Measurements from ENCODE around the gene TCERG1.

Gene TCERG1

GRCh38 chr5:146515473-146516150 lies 68.5 kb downstream of the TCERG1 start:
- DNase-seq (ENCODE audit: low spot score) (no peak), ATAC-seq (ENCODE audit: low read depth) (peak; percentile 28)
- TF ChIP-seq CTCF (IDR thresholded peaks at IDR 0.05; ENCODE audit: poor library complexity, severe bottlenecking) = no peak
- H3K27ac ChIP-seq (ENCODE audit: poor library complexity, severe bottlenecking) = no peak overlapping the region
- H3K36me3 ChIP-seq (ENCODE audit: low read depth) = peaks cover 28% of the 10 kb centered on the region
- no peaks in the 10 kb centered on the region for H3K27me3 ChIP-seq (ENCODE audit: insufficient read depth, poor library complexity, severe bottlenecking)
- no peaks in the 10 kb centered on the region for H3K4me1 ChIP-seq (ENCODE audit: insufficient read depth, poor library complexity, severe bottlenecking)
- H3K4me3 ChIP-seq (ENCODE audit: severe bottlenecking) = no peak overlapping the region
- H3K9me3 ChIP-seq (ENCODE audit: severe bottlenecking) = no peaks in the 10 kb centered on the region

- Histone ChIP-seq H3K9me3 (ENCODE audit: severe bottlenecking) (no peaks in the 10 kb centered on the region), H3K4me1 (ENCODE audit: insufficient read depth, poor library complexity, severe bottlenecking) (no peaks in the 10 kb centered on the region), H3K36me3 (ENCODE audit: low read depth) (peaks cover 23% of the 10 kb centered on the region), H3K27ac (ENCODE audit: poor library complexity, severe bottlenecking) (no peak within 1 kb of the TSS), H3K4me3 (ENCODE audit: severe bottlenecking) (no peak within 1 kb of the TSS), H3K27me3 (ENCODE audit: insufficient read depth, poor library complexity, severe bottlenecking) (no peaks in the 10 kb centered on the region)
- no peak for TF ChIP-seq CTCF (IDR thresholded peaks at IDR 0.05; ENCODE audit: poor library complexity, severe bottlenecking)
- DNase-seq (ENCODE audit: low spot score) (no peak), ATAC-seq (ENCODE audit: low read depth) (peak; percentile 35)
These were observed 69.0 kb downstream of the TCERG1 start, which contains the start of gene GPR151 for GRCh38 chr5:146516151-146516475. TSS of gene GPR151 (minus strand) at chr5:146516190. CDS start at chr5:146516113, 77 bp downstream.

GRCh38 chr5:146519554-146519953 lies 72.4 kb downstream of the TCERG1 start:
- no peaks in the 10 kb centered on the region for H3K27me3 ChIP-seq (ENCODE audit: insufficient read depth, poor library complexity, severe bottlenecking)
- no peak for DNase-seq (ENCODE audit: low spot score)
- no peak for TF ChIP-seq CTCF (IDR thresholded peaks at IDR 0.05; ENCODE audit: poor library complexity, severe bottlenecking)
- no peak overlapping the region for H3K27ac ChIP-seq (ENCODE audit: poor library complexity, severe bottlenecking)
- H3K4me3 ChIP-seq (ENCODE audit: severe bottlenecking) = no peak overlapping the region
- no peaks in the 10 kb centered on the region for H3K4me1 ChIP-seq (ENCODE audit: insufficient read depth, poor library complexity, severe bottlenecking)
- no peak for ATAC-seq (ENCODE audit: low read depth)
- H3K36me3 ChIP-seq (ENCODE audit: low read depth) = no peaks in the 10 kb centered on the region
- H3K9me3 ChIP-seq (ENCODE audit: severe bottlenecking) = no peaks in the 10 kb centered on the region

- TF ChIP-seq CTCF (IDR thresholded peaks at IDR 0.05; ENCODE audit: poor library complexity, severe bottlenecking) = no peak
- DNase-seq (ENCODE audit: low spot score) (no peak), ATAC-seq (ENCODE audit: low read depth) (no peak)
- no peaks in the 10 kb centered on the region for H3K36me3 ChIP-seq (ENCODE audit: low read depth)
- no peaks in the 10 kb centered on the region for H3K9me3 ChIP-seq (ENCODE audit: severe bottlenecking)
- no peak overlapping the region for H3K27ac ChIP-seq (ENCODE audit: poor library complexity, severe bottlenecking)
- no peaks in the 10 kb centered on the region for H3K4me1 ChIP-seq (ENCODE audit: insufficient read depth, poor library complexity, severe bottlenecking)
- no peak overlapping the region for H3K4me3 ChIP-seq (ENCODE audit: severe bottlenecking)
- H3K27me3 ChIP-seq (ENCODE audit: insufficient read depth, poor library complexity, severe bottlenecking) = no peaks in the 10 kb centered on the region
These were observed 73.6 kb downstream of the TCERG1 start for GRCh38 chr5:146520731-146521130.

- ATAC-seq (ENCODE audit: low read depth) (peak; percentile 32; the same call in 1 of the 3 replicates), DNase-seq (ENCODE audit: low spot score) (no peak)
- Histone ChIP-seq H3K9me3 (ENCODE audit: severe bottlenecking) (no peaks in the 10 kb centered on the region), H3K4me1 (ENCODE audit: insufficient read depth, poor library complexity, severe bottlenecking) (no peaks in the 10 kb centered on the region), H3K4me3 (ENCODE audit: severe bottlenecking) (no peak overlapping the region), H3K27ac (ENCODE audit: poor library complexity, severe bottlenecking) (no peak overlapping the region), H3K36me3 (ENCODE audit: low read depth) (no peaks in the 10 kb centered on the region), H3K27me3 (ENCODE audit: insufficient read depth, poor library complexity, severe bottlenecking) (no peaks in the 10 kb centered on the region)
- TF ChIP-seq CTCF (IDR thresholded peaks at IDR 0.05; ENCODE audit: poor library complexity, severe bottlenecking) = no peak
These were observed 74.4 kb downstream of the TCERG1 start for GRCh38 chr5:146521403-146522106.
